GM19463 (cell line): Measurements from ENCODE around the gene KCNMA1.

Source experiments
- ATAC-seq: cut with Tn5 transposase; IDR thresholded peaks from one replicate; pipeline ENCODE4 v1.9.1; 2021; ENCODE audit warnings: mild to moderate bottlenecking, moderate library complexity; ENCODE audit not compliant: unreplicated experiment

Gene KCNMA1

DNA sequence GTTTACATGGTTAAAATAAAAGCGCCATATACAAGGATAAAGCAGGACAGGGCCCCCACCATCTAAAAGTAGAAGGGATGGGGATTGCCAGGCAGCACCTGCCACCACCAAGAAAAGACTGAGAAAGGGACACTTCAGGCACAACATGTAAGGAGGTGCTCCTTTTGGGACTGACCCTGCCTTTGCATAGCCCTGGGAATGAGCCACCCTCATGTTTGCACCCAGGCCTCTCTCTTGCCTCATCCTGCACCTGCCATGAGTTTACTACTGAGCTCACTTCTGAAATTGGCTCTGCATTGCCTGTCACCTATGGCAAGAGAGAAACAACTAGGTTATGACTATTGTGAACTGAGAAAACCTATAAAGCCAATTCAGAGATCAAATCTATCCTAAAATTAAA, 489.7 kb downstream of the KCNMA1 start:
- ATAC-seq: no peak

DNA sequence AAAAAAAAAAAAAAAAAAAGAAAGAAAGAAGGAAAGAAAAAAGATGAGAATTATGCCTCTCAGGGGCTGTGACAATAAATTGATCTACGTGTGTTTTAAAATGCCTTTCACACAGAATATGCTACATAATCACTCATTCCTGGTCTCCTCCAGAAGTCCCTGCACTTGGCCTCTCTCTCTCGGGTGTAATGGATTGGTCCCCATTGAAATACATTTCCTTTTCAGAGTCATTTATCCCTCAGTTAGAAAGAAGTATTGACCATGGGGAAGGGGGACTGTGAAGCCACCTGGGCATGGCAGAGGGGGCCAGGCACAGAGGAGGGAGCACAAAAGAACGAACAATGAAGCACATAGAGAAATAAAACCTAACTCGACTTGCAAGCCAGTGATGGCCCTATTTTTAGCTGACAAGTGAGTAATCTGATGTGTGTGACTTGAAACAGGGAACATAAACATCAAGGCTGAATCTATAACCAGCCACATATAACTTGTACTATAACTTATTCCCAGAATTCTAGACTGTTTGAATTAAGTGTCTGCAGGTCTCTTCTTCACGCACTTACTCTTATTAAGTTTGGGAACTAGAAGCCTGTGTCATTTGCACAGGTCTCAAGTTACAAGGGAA, 490.8 kb downstream of the KCNMA1 start:
- no peak for ATAC-seq

DNA sequence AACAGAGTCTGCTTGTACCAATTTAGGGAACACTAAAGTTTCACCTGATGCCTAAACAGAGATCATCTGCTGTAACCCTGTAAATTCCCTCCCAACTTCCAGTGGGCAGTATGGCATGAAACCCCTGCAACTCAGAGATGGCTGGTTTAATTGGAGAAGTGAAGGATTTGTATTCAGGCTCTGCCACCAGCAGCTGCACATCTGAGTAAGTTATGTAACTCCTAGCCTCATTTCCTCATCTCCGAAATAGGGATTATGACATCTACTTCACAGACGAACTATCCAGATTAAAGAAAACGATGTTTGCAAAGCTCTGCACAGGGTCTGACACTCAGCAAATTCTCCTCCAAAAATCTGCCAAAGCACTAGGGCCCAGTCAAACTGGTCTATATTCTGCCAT, 493.0 kb downstream of the KCNMA1 start:
- ATAC-seq: no peak

DNA sequence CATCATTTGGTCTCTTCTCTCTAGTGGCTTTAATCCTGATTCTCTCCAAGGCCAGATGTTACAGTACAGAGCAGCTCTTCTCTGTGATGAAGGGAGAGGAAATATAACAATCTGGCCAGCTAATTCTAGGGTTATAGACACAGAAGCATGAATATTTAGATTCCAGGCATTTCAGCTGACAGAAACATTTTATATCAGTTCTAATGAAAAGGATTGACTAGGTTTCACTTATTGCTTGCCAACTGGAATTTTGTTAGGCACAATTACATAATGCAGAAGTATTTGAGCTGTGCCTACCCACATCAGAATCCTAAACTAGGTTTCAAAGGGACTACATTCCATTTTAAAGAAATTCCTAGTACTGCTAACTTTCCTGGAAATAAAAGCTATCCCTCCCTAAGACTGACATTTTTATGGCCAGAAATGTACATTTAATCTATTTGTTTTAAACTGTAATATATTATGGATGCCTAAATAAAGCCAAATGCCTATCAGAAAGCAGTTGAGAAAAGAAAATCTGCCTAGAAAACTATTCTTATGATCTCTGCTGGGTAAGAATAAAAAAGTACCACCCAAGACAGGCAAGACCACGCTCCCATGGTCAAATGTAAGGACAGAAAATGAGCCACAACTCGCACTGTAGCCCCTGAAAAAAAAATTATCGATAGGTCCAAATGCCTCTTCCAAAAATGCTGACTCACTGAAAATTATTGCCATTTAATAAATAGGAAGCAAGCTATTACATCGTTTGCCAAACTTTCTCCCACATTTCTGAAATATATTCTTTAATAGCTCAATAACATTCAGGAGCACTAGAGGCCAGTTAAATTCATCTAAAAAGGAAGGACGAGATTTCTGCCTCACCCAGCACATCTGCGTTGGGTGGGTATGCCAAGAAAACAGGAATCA, 498.1 kb downstream of the KCNMA1 start:
- no peak for ATAC-seq

DNA sequence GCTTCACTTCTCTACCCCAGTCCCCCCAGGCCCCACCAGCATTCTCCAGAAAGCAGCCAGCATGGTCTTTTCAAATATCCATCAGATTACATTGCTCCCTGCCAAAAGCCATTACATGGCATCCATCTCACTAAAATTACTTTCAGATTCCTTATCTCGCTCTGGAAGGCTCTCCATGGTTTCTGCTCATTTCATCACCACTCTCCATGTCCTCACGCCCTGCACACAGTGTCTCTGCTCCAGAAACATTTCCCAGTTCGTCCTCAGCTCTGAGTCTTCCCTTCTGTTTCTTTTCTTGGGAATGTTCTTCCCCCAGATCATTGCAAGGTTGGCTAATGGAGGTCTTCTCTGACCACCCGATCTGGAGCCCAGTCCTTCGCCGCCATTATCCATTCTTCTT, 499.1 kb downstream of the KCNMA1 start:
- no peak for ATAC-seq

DNA sequence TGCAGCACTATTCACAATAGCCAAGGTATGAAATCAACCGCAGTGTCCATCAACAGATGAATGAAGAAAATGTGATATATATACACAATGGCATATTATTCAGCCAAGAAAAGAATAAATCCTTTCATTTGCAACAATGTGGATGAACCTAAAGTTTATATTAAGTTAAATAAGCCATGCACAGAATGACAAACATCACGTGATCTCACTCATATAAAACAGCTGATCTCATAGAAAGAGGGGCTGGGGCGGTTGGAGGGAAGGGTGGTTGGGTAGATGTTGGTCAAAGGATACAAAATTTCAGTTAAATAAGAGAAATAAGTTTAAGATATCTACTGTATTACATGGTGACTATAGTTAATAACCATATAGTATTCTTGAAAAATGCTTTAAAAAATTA, 502.1 kb downstream of the KCNMA1 start:
- ATAC-seq: no peak

DNA sequence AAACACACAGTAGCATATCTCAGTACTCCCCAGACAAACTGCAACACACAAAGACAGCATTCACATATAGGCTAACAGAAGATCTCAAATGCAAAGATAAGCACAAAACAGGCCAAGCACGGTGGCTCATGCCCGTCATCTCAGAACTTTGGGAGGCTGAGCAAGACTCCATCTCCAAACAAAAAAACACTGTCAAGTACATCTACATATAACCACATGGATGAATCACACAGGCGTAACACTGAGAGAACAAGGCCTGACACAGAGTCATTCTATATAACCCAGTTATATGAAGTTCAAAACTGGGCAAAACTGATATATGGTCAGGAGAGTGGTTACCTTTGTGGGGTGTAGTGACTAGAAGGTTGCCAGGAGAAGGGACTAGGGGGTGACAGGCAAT, 506.4 kb downstream of the KCNMA1 start:
- ATAC-seq: no peak

DNA sequence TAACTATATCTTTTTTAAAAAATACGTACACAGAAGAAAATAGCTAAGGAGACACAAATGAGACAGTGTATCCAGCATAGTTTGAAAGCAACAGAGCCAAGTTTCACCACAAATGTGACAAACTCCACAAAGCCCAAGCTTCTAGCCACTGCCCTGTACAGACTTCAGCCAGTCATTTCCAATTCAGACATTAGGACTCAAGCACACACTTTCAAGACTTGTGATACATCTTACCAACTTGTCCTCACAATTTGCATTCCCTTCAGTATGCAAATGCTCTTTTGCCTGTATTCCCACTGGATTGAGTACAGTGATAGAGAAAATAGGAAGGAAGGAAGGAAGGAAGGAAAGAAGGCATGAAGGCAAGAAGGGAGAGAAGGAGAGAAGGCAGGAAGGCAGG, 510.4 kb downstream of the KCNMA1 start:
- no peak for ATAC-seq

DNA sequence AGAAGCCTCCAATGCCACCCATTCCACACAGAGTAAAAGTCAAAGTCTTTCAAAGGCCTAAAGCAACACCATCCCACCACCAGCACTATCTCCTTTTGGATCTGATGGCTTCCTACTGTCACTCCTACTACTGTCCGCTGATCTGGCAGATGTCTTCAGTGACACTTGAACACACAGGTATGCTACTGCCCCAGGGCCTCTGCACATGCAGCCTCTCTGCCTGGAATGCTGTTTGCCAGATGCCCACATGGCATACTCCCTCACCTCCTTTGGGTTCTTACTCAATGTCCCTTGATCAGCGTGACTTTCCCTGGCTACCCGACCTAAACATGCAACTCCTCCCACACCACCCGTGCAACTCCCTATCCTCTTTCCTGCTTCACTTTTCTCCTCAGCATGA, 512.4 kb downstream of the KCNMA1 start:
- ATAC-seq: no peak

DNA sequence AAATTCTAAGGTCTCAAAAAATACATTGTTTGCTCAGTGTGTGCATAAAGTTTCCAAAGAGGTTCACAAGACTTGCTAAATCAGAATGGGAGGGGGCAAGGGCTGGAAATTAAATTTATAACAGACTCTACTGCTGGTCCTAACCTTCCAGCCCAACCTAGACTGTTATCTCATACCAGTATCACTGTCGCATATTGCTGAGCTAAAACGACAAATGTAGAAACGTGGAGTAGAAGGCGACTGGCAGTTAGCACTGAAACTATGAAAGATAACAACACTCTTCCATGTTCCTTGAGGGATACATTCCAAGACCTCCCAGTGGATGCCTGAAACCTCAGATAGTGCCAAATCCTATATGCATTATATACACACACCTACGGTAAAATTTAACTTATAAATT, 514.3 kb downstream of the KCNMA1 start:
- no peak for ATAC-seq

DNA sequence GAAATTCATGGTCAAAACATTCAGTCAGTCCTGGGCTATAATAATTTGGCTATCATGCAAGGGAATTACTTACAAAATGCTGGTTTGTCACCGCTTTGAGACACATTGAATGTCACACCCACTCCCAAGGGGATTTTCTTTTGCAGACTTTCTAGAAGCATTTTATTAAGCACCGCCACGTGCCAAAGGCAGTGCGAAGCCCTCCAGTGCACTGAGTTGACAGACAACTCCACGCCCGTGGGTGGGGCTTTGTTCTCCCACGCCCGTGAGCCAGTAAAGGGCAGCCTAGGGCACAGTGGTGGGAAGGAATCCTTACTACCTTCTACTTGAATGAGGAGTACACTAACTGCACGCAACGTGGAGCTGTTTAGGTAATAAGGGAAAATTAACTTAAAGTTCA, 515.8 kb downstream of the KCNMA1 start:
- no peak for ATAC-seq

DNA sequence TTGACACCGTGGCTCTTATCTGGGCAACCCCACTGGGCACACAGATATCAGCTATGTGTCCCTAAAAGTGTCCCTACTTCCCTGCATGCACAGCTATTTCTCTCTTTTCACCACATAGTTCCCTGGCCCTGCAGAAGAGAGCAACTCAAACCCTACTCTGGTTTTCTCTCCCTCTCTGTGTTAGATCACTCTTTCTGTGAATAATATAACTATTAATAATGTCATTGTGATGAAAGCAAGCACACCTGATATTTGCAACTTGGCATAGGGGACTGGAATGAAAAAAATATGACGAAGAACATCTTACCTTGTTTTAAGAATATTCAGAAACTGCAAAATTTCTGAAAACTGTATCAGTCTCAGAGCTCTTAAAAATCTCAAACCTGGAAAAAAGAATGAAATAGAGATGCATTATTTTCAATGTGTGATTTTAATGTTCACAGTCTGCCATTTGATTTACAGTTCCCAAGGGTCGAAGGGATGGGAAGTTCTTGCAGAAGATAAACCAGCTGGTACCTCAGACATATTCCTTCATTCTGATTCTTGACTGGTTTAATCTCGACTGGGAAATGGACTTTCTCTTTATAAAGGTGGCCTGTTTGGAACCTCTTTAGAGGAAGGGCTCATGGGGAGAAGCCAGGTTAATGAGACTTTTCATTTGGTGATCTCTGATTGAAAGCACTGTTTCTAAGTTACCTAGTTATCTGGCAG, 516.8 kb downstream of the KCNMA1 start:
- ATAC-seq: no peak

DNA sequence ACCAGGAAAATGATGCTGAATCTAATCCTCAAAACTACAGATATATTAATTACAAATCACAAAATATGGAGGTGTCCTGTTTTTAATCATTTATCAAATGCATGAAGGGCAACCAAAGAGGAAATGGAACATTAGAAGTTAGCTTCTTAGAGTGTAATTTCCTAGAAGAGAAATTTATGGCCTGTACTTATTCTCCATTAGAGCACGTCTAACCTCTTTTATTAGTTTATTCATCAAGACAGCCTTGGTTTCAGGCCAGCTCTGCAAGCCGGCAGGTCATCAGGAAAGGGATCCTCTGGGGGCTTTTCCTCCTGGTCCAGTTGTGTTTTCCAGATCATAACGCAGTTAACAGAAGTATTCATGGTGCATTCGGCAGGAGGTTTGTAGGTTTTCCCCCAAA, 517.6 kb downstream of the KCNMA1 start:
- ATAC-seq: no peak

DNA sequence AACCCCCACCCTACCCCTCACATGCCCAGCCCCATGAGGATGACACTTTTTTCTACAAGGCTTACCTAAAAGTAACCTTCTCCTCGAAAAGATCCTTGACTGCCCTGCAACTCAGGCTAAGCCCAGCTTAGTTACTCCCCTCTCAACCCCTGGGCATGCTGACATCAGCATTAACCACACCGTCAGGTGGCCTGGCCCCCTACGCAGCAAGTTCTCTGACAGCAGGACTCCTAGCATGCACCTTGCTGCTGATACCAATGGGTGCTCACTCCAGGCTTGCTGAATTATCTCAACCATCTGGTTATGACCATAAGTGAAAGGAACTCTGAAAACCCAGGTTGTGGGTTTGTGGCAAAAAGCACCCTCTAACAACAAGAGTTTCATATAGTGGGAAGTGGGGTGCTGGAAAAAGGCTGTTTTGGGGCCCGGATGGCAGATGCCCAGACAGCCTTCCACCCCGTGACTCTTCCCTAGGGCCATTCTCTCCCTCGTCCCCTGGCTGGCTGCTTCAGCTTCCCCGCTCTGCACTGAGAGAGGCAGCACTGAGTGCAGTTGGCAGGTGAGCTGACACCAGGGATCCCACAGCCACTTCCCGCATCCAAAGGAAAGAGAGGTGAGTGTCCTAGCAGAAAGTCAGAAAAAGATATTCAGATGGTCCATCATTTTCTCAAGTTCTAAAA, 518.9 kb downstream of the KCNMA1 start:
- ATAC-seq: no peak

DNA sequence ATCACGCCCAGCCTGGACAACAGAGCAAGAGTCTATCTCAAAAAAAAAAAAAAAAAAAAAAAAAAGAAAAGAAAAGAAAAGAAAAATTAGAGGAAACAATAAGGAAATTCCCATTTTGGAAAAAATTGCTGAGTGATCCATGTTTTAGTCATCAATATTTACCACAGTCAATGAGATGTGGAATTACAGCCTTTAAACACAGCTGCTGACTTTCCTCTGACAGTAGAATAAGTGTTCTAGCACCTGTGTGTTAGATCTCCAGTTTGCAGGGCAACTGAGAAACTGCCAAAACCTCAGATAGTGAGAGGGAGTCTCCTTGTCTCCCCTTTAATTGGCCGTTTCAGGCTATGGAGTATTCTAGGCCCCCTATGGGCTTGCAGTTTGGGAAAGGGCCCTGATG, 520.1 kb downstream of the KCNMA1 start:
- ATAC-seq: no peak

DNA sequence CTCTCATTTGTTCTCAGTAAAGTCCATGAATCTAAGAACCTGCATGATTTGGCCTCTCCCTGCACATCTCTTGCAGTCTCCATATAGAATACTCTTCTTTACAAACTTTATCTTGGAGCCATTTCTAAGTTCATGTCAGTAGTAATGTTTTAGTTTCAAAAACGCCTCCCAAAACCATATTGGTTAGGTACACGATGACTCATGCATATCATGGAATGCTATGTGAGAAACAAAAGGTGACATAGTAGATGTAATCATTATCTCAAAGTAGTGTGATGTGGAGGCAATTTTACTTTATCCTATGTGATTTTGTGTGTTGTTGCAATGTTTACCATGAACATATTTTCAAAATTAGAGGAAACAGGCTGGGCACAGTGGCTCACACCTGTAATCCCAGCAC, 520.7 kb downstream of the KCNMA1 start:
- ATAC-seq: no peak

DNA sequence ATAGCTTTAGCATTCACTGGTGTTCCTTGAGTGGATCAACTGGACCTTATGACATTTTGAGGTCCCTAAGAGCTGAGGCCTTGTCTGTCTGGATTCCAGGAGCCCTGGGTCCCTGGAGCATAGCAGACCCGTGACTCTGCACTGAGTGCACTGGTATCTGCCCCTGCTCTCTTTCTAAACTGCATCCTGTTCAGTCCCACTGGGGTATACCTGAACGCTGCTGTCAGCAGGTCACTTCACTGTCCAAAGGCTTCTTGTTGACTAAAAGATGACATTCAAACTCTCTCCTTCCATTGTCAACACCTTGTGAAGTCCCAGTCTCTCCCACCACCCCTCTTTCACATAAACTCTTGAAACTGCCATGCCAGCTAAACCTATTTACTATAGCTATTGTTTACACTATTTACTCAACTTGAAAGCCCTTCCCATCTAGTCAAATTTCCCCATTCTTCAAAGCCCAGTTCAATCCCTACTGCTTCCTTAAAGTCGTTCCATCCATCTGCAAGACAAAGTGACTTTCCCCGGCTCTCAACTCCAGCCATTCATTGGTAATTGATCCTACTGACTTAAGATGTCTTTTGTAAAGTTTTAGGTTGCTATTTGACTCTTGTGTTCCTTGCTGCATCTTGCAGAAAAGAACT, 523.3 kb downstream of the KCNMA1 start:
- ATAC-seq: no peak

DNA sequence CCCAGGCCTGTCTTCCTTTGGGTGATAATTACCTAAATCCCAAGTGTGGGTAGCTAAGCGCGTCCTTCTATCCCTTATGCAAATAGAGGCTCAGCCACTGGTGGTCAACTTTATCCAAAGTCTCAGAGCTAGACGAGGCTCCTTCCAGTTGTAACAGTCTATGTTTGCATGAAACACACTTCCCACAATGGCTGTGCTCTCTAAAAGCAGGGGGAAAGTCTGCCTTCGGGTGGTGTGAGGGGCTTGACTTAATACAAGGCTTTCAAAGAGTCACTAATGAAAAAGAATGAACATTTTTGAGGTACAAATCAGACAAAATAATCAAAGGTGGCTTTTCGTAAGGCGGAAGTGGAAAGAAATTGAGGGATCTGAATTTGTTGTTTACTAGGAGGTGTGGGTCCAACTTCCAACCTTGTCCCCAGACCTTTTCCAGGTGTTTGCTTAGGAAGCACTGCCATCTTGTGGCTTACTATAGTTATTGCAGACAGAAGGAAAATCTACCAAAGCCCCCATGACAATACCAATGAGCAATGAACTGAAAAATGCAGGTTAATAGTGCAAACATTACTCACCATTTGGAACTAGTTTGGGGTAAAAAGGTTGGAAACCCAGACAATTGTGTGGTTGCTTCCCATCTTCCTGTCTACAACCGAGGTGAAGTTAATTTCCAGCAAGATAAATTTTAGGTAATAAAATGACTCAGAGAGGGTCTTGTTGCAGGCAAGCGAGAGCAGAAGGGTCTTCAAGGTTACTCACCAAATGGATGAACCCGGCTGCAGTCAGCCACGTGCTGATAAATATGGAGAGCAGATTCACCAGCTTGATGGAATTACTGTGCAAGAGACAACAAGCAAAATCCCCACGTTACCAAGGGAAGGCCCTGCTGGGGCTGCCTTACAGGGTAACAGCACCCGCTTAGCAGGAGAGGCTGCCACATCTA, 525.7 kb downstream of the KCNMA1 start:
- peak; percentile 54 for ATAC-seq

DNA sequence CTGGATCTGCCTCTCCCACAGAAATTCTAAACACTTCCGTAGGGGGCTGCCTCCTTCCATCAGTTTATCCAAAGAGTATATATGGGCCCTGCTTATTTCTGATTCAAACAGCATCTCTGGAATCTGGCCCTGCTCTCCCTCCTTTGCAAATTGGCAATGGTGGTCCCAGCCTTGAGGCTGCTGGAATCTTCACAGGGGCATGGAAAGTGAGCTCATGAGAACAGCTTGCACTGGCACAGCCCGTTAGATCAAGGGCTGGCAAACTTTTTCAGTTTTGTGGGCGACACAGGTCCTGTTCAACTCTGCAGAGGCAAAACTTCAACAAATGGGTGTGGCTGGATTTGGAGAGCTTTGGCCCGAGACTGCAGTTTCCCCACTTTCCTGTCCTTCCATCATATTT, 526.9 kb downstream of the KCNMA1 start:
- no peak for ATAC-seq
